Gastrocnemius medialis (tissue), 4 donors: ENCODE data around the gene GAS6.

Experiments used
- CTCF ChIP-seq, 5 experiments: fragments of 450-650 bp in 3 of 5; fragments of 200-600 bp in 2 of 5; sonication (generic) in 2 of 5; IDR thresholded peaks in 4 of 5; conservative IDR thresholded peaks in 1 of 5; 1 replicate in 4 of 5; 2 replicates in 1 of 5; pipeline ENCODE4 v1.5.1; 2016 to 2019; ENCODE audit warnings: antibody characterized with exemption in 5 of 5, mild to moderate bottlenecking in 3 of 5, moderate library complexity in 3 of 5
- POLR2A ChIP-seq, 2 donors: fragments of 450-650 bp; IDR thresholded peaks; one replicate each; pipeline ENCODE4 v1.6.1; 2017; ENCODE audit warnings: antibody characterized with exemption in 2 of 2, mild to moderate bottlenecking in 2 of 2, moderate library complexity in 2 of 2

- no peak for TF ChIP-seq CTCF (IDR thresholded peaks at IDR 0.05 in 4 of 5, conservative IDR thresholded peaks at IDR 0.05 in 1 of 5)
- TF ChIP-seq POLR2A (IDR thresholded peaks at IDR 0.05), result no peak
These were observed 60.4 kb downstream of the GAS6 start for GRCh38 chr13:113803409-113804016.
